T-helper 2 cell treated with Interferon-gamma antibody and Interleukin-4, amounts not matched to agents 5 μg/mL and 100 μg/mL, for 36 hours (primary cell): ENCODE measurements around the gene NDUFS1.
"Not testable (repeated sequence)": the region's sequence is repeated elsewhere in the genome, so short reads cannot be mapped to it uniquely, and the experiment has no call there.

Experiments used
- DNase-seq: peaks from one replicate; pipeline ENCODE4 v3.0.0; 2021; ENCODE audit warnings: low spot score
- H3K27ac Mint-ChIP-seq: one replicate; pipeline ENCODE4 v1.8.0; 2021; ENCODE audit warnings: mild to moderate bottlenecking, mixed read lengths
- H3K27me3 Mint-ChIP-seq: one replicate; pipeline ENCODE4 v1.8.0; 2021; ENCODE audit warnings: low read depth, mixed read lengths
- H3K36me3 Mint-ChIP-seq: one replicate; pipeline ENCODE4 v1.8.0; 2021; ENCODE audit warnings: low read depth, mixed read lengths
- H3K4me1 Mint-ChIP-seq: one replicate; pipeline ENCODE4 v1.8.0; 2021; ENCODE audit warnings: low read depth, mixed read lengths
- H3K4me3 Mint-ChIP-seq: one replicate; pipeline ENCODE4 v1.8.0; 2022; ENCODE audit warnings: mild to moderate bottlenecking, moderate library complexity, mixed read lengths
- H3K9me3 Mint-ChIP-seq: one replicate; pipeline ENCODE4 v1.8.0; 2021; ENCODE audit warnings: mixed read lengths

NDUFS1 gene

DNA sequence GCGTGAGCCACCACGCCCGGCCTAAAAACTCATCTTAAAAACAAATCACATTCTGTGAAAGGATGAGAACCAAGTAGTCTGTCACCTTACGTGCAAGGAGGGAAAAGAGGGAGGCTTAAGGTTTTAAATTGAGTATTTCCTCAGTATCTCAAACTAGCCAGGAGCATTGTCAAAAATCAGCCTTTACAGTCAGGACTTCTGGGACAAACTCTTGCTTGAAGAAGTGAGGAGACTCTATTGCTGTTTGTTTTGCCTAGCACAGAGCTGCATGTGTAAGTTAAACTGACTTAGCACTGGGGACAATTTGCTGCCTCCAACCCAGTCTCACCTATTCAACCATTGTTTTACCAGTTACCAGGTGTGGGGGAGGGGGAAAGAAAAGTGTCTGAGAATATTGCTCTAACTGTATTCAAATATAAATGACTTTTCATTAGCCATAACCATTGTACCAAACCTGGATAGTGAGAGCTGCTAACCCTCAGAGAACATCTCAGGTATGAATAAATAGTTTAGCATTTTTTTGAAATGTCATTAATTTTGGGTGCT lies 76.9 kb downstream of the NDUFS1 start:
- Mint-ChIP-seq H3K4me3 (no peak overlapping the region), H3K36me3 (peaks cover 12% of the 10 kb centered on the region), H3K27me3 (no peaks in the 10 kb centered on the region), H3K9me3 (no peaks in the 10 kb centered on the region), H3K4me1 (peaks cover 25% of the 10 kb centered on the region), H3K27ac (no peak overlapping the region)
- no peak for DNase-seq

- Mint-ChIP-seq H3K36me3 (peaks cover 5% of the 10 kb centered on the region), H3K27me3 (no peaks in the 10 kb centered on the region), H3K4me1 (peaks cover 21% of the 10 kb centered on the region), H3K4me3 (no peak overlapping the region), H3K27ac (no peak overlapping the region), H3K9me3 (no peaks in the 10 kb centered on the region)
- DNase-seq: no peak
These were observed 78.3 kb downstream of the NDUFS1 start for GRCh38 chr2:206080927-206081326.

- no peaks in the 10 kb centered on the region for H3K27me3 Mint-ChIP-seq
- H3K9me3 Mint-ChIP-seq: no peaks in the 10 kb centered on the region
- H3K36me3 Mint-ChIP-seq: peaks cover 5% of the 10 kb centered on the region
- no peak for DNase-seq
- no peak overlapping the region for H3K27ac Mint-ChIP-seq
- H3K4me3 Mint-ChIP-seq: no peak overlapping the region
- peaks cover 22% of the 10 kb centered on the region for H3K4me1 Mint-ChIP-seq
These were observed 79.4 kb downstream of the NDUFS1 start for GRCh38 chr2:206079699-206080465.

DNA sequence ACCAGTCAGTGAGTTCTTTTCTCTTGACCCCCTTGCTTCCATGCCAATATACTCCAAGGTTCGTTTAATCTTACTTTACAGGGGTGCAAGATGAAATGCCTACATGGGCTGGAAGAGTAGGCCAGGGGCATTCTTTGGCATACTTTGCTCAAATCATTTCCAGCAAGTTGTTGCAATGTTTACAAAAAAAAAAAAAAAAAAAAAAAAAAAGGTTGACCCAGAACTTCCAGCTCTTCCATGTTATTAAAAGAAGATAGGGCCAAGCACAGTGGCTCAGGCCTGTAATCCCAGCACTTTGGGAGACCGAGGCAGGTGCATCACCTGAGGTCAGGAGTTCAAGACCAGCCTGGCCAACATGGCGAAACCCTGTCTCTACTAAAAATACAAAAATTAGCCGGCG lies 81.4 kb downstream of the NDUFS1 start:
- DNase-seq, H3K27ac Mint-ChIP-seq, H3K27me3 Mint-ChIP-seq, H3K4me3 Mint-ChIP-seq, H3K9me3 Mint-ChIP-seq, H3K36me3 Mint-ChIP-seq: not testable (repeated sequence)
- H3K4me1 Mint-ChIP-seq: peaks cover 16% of the 10 kb centered on the region

- Mint-ChIP-seq H3K27me3 (no peaks in the 10 kb centered on the region), H3K4me1 (peaks cover 18% of the 10 kb centered on the region), H3K4me3 (no peak overlapping the region), H3K36me3 (peaks cover 12% of the 10 kb centered on the region), H3K27ac (no peak overlapping the region), H3K9me3 (no peaks in the 10 kb centered on the region)
- no peak for DNase-seq
These were observed 84.1 kb downstream of the NDUFS1 start for GRCh38 chr2:206075113-206075512.

DNA sequence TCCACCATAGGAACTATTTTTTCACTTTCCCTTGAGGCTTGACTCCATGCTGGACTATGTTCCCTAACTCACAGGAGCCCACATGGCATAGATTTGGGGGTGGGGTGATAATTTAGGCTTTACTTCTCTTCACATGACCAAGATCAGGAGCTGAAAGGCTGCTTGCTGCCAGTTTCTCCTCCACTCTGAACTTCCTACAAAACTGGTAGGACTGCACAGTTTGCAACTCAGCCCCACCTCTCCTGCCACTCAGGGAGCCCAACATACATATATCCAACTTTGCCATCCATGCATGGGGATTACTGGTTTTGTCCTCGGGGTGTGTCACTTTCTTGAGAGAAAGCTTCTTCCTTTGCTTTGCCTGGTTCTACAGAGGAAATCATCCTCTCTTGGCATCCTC lies 87.4 kb downstream of the NDUFS1 start:
- H3K36me3 Mint-ChIP-seq: peaks cover 12% of the 10 kb centered on the region
- peaks cover 11% of the 10 kb centered on the region for H3K4me1 Mint-ChIP-seq
- no peaks in the 10 kb centered on the region for H3K27me3 Mint-ChIP-seq
- DNase-seq: no peak
- H3K9me3 Mint-ChIP-seq: no peaks in the 10 kb centered on the region
- no peak overlapping the region for H3K27ac Mint-ChIP-seq
- H3K4me3 Mint-ChIP-seq: no peak overlapping the region

DNA sequence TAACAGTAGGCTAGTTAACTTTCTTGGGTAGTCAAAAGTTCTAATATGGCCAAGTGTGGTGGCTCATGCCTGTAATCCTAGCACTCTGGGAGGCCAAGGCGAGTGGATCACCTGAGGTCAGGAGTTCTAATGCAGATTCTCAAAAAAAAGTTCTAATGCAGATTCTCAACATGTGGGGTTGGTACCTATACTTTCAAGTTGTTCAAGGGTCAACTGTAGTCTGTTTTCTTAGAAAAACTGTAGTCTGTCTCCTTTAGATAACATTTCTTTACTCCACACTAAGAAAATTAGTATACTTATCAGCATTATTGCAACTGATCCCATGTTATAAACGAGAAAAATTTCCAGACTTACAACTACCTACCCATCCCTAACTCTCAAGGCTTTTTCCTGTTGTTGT lies 89.8 kb downstream of the NDUFS1 start:
- Mint-ChIP-seq H3K36me3 (peaks cover 14% of the 10 kb centered on the region), H3K4me3 (no peak overlapping the region), H3K27ac (no peak overlapping the region), H3K27me3 (no peaks in the 10 kb centered on the region), H3K4me1 (peaks cover 12% of the 10 kb centered on the region), H3K9me3 (no peaks in the 10 kb centered on the region)
- no peak for DNase-seq

DNA sequence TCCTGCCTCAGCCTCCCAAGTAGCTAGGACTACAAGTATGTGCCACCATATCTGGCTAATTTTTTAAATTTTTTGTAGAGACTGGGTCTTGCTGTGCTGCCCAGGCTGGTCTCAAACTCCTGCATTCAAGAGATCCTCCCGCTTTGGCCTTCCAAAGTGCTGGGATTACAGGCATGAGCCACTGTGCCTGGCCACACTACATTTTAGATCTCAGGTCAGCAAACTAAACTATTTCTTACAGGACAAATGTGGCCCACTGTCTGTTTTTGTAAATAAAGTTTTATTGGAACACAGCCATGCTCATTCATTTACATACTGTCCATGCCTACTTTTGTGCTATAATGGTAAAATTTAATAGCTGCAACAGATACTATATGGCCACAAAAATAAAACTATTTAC lies 91.0 kb downstream of the NDUFS1 start:
- H3K4me3 Mint-ChIP-seq: no peak overlapping the region

More for the DNA sequence above, 91.0 kb downstream of the NDUFS1 start:
- Mint-ChIP-seq H3K36me3 (peaks cover 18% of the 10 kb centered on the region), H3K27me3 (no peaks in the 10 kb centered on the region), H3K9me3 (no peaks in the 10 kb centered on the region), H3K27ac (no peak overlapping the region), H3K4me1 (peaks cover 13% of the 10 kb centered on the region)
- no peak for DNase-seq
